Activated CD8-positive, alpha-beta memory T cell treated with anti-CD3 and anti-CD28 coated beads, Interleukin-2, amount 50 U/mL, for 24 hours (primary cell): ENCODE measurements around the gene MARCHF7.
"Not testable (repeated sequence)": the region's sequence is repeated elsewhere in the genome, so short reads cannot be mapped to it uniquely, and the experiment has no call there.

Source experiments
- DNase-seq: peaks from one replicate; pipeline ENCODE4 v3.0.0-alpha.2; 2020; ENCODE audit errors: extremely low read depth

The MARCHF7 gene, protein sequence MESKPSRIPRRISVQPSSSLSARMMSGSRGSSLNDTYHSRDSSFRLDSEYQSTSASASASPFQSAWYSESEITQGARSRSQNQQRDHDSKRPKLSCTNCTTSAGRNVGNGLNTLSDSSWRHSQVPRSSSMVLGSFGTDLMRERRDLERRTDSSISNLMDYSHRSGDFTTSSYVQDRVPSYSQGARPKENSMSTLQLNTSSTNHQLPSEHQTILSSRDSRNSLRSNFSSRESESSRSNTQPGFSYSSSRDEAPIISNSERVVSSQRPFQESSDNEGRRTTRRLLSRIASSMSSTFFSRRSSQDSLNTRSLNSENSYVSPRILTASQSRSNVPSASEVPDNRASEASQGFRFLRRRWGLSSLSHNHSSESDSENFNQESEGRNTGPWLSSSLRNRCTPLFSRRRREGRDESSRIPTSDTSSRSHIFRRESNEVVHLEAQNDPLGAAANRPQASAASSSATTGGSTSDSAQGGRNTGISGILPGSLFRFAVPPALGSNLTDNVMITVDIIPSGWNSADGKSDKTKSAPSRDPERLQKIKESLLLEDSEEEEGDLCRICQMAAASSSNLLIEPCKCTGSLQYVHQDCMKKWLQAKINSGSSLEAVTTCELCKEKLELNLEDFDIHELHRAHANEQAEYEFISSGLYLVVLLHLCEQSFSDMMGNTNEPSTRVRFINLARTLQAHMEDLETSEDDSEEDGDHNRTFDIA

DNA sequence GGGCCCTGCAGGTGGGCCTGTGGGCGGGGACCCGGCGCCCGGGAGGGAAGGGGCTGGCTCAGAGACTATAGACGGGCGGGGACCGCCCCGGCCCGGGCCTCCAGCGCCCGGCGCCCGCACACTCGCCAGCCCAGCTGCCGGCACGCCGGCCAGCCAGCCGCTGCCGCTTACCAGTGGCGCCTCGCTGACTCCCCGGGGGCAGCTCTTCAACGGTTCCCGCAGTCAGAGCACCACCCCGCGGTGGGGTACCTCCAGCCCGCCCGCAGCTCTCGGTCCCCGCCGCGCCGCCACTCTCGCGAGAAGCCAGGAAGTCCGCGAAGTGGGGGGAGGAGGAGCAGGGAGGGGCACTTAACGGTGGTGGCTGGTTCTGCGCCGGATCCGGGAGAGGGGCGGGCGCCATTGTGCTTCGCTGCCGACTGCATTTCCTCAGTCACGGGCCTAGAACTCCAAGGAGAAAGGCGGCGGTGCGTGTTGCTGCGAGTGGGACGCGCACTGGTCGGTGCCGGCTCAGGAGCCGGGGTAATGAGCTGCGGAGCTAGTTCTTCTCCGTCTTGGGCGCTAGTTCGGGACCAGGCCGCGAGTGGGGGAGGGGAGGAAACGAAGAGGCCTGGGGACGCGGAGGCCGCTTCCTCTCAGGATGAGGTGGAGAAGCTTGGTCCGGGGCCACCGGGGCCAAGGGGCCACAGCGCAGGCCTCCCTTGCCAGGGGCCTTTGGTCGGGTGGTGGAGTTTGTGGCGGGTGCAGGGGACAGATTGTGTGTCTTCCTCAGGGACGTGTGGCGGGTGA is at the start of gene MARCHF7:
Gene MARCHF7 (plus strand): TSS at position 364 of the 786 bp plus-strand sequence. CDS start 16,517 bp downstream, outside the sequence.
- peak; percentile 88 for DNase-seq

DNA sequence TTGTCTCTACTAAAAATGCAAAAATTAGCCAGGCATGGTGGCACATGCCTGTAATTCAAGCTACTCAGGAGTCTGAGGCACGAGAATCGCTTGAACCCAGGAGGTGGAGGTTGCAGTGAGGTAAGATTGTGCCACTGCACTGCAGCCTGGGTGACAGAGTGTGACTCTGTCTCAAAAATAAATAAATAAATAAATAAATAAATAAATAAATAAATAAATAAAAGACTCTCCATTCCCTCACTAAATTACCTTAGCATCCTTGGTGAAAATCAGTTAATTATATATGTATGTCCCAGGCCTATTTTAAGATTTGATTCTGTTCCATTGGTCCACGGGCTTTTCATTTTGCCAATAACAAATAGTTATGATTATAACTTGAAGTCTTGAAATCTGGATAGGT is 44.9 kb upstream of the MARCHF7 start:
- not testable (repeated sequence) for DNase-seq

DNA sequence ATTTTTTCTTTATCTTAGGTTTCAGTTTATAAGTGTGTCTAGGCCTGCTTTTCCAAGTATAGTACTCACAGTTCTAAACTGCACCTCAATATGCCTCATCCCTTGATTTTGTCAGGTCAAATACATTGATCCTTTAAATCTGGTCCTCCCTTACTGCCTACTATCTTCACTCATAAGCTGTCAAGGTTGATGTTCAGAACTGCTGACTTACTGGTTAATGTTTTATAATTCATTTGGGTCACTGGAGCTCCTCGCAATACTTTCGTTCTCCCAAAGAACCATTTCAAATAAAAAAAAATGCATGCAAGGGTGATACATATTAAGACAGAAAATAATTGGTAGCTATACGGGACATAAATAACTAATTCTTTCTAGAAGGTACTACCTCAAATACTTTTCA is 41.3 kb upstream of the MARCHF7 start:
- DNase-seq, result no peak

DNA sequence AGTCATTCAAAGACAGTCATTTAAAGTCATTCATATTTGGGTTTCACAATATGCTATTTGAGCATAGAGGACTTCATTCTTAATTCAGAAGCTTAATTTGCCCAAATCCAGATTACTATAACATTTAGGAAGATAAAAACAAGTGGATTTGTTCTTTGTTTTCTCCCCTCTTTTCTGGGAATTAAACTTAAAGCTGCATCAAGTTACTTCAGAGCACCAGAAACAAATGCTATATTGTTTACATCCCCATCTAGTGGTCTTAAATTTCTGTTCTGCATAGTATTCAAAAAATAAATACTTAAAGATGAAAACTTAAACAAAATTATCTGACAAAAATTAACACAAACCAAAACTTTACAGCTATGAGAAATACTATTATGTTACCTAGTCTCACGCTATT is 34.7 kb upstream of the MARCHF7 start:
- no peak for DNase-seq

DNA sequence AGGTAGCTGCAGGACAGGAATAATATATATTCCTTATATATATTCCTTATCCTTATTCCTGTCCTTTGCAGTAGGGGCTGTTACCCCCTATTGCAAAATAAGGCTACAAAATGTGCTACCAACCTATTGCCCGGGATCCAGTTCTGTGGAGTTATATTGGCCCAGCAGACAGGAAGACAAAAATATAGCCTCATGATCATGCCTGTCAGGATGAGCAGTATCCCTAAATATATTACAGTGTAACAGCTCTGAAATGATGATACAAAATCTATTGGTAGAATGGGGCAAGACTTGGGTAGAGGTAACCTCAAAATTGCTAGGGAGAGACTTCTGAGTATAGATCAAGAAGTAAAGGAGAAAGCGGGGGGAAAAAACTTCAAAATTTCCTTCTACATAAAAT is 31.6 kb upstream of the MARCHF7 start:
- DNase-seq, result no peak

DNA sequence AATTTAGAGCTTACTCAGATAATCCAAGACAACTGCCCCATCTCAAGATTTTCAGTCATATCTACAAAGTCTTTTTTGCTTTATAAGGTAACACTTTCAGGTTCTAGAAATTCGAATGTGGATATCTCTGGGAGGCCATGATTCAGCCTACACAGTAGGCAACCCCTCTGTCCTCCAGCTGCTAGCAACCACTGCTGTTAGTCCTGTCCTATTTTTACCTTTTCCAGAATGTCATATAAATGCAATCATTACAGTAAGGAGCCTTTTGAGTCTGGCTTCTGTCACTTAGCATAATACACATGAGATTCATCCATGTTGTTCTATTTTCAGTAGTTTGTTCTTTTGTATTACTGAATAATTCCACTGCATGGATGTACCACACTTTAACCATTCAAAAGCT is 28.5 kb upstream of the MARCHF7 start:
- no peak for DNase-seq

DNA sequence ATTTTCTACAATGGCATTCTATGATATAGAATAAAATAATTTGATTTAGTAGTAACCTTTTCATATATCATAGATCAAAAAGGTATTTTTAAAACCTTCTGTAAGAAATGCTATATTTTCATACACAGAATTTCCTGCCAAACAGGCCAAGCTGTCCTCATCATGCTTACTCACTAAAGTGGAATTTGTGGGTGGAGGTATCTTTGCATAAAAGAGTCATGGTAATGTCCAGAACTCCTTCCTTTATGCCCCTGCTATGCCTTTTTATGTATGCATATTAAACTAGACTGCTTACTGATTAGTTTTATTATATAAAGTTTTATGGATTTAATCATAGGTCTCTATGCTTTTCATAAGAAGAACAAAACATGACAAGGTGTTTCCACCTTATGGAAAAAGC is 27.5 kb upstream of the MARCHF7 start:
- DNase-seq, result no peak

DNA sequence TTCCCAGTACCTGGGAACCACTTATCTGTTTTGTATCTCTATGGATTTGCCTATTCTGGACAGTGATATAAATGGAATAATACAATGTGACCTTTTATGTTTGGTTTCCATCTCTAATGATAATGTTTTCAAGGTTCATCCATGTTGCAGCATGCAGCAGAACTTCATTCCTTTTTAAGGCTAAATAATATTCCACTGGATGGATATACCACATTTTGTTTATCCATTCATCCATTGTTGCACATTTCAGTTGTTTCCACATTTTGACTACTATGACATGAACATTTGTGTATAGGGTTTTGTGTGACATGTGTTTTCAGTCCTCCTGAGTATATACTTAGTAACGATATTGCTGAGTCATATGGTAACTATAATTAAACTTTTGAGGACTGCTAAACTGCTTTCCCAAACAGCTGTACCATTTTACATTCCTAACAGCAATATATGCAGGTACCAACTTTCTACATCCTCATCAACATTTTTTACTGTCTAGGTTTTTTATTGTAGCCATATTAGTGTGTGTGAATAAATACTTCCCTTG is 17.7 kb upstream of the MARCHF7 start:
- DNase-seq, result no peak

DNA sequence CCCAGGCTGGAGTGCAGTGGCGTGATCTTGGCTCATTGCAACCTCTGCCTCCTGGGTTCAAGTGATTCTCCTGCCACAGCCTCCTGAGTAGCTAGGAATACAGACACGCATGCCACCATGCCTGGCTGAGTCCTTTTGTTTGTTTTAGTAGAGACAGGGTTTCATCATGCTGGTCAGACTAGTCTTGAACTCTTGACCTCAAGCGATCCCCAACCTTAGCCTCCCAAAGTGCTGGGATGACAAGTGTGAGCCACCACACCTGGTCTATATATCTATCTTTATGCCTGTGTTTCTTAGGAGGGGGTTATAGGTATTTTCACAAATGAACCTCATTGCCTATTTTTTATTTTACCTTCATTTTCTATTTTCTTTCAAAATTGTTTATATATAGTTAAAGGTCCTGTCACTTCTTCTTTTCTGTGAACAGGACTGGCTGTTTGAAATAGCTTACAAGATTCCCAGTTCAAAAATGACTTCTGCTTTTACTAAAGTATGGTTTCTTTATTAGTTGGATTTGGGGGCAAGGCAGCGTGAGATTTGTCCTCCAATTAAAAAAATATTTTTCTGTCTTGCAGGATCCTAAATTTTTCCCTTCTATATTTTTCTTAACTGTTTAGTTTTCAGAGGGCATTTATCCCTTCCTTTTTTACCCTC is 16.4 kb upstream of the MARCHF7 start:
- no peak for DNase-seq

DNA sequence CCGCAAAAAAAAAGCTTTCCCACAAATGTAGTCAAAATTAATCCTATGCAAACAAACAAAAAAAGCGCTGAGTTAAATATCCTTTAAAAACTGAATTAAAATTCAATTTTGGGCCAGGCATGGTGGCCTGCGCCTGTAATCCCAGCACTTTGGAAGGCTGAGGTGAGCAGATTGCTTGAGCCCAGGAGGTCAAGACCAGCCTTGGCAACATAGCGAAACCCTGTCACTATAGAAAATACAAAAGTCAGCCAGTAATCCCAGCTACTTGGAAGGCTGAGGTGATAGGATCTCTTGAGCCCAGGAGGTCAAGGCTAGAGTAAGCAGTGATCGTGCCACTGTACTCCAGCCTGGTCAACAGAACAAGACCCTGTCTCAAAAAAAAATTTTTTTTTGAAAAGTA is 8.8 kb upstream of the MARCHF7 start:
- DNase-seq, result no peak

DNA sequence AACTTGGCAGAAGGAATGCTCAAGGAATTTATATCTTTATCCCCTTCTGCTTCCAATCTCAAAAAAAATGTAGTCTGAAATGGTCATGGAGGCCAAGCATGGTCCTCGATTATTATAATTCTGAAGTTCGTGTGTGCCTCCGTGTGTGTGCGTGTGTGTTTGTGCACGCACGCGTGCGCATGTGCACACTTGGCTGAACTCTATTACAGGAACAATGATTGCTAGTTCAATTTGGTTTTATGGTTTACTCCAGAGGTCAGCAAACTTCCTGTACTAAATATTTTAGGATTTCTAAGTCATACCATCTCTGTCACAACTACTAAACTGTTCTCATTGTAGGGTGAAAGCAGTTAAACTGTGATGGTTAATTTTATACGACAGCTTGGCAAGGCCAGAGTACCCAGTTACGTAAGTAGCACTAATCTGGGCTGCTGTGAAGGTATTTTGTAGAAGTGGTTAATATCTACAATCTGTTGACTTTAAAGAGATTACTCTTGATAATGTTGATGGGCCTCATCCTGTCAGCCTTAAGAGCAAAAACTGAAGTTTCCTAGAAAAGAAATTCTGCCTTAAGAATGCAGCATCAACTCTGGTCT is 5.8 kb upstream of the MARCHF7 start:
- DNase-seq, result no peak

DNA sequence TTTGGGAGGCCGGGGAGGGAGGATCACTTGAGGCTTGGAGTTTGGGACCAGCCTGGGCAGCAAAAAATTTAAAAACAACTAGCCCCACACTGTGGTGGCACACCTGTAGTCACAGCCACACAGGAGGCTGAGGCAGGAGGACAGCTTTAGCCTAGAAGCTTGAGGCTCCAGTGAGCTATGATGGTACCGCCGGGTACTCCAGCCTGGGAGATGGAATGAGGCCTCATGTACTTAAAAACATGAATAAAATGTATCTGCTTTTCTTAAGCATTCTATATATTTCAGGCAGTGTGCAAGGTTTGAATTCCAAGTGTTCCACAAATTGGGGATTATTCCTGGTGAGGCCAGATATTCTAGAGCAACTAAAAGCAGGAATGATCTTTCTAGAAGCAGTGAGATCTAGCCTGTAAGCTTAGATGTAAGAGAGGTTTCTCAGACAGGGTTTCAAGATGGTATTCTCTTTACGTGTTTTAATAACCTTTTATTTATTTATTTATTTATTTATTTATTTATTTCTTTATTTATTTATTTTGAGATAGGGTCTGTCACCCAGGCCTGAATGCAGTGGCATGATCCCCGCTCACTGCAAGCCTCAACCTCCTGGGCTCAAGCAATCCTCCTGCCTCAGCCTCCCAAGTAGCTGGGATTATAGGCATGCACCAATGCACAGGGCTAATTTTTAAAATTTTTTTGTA is 4.1 kb upstream of the MARCHF7 start:
- DNase-seq, result no peak

DNA sequence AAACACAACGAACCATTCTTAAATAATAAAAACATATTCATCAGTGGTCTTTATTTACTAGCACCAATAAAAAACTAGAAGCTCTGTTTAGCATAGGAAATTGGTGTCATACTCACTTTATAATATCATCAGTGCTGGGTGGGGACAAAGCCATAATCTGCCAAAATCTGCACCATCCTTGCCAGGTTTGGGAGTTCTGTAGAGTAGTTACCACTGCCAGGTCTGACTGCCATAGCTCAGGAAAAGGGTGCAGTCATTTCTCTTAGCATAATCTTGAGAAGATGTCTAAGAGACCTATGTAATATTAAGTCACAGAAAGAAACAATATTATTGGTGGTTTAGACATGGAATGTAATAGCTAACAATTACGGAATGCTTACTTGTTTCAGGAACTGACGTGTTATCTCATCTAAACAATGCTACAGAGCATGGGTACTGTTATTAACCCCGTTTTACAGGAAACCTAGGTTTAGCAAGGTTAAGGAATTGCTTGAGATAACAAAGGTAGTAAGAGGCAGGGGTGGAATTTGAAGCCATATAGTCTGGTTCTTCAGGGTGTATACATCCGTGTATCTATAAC is 1.6 kb upstream of the MARCHF7 start:
- DNase-seq, result no peak

DNA sequence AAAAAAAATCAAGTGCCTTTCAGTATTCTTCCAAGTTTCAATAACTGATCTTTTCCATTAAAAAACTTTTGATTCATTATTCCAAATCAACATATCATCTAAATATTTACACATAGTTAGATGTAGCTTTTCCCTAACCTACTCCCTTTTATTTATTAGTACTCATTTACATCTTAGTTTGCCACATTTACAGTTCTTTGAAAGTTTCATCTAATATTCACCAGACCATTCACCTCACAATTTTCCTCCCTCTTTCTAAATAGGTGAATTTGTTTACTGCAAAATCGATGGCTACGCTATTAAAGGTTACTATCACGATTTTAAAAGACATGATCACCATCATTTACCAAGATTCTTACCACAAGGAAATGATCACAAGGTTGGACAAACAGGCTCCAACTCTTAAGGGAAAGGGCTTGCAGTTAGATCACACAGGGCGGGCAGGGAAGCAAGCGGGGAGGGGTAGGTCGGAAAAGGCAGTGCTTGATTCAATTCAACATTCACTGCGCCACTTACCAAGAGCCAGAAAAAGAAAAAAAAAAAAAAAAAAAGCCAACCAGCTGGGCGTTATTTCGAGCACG is 654 bp upstream of the MARCHF7 start:
- DNase-seq, result no peak

DNA sequence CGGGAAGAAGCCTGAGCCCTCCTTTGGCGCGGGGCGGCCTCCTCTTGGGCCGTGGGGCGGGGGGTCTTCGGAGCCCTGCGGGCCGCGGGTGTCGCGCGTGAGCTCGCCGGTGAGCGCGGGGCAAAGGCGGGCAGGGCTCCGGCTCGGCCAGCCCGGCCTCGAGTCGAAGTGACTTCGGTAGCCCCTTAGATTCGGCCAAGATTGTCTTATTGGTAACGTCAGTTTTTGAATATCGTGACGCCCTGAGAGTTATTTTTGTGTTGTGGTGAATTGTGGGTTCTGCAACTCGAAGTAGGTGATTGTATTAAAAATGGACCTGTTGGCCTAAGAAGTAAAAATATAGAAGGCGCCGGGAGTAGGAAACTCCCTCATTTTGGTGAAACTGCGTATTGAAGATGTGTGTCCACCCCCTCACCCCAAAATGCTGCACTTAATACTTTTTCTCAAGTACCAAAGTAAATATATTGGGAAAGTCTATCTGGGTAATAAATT is 669 bp downstream of the MARCHF7 start:
- DNase-seq, result no peak

DNA sequence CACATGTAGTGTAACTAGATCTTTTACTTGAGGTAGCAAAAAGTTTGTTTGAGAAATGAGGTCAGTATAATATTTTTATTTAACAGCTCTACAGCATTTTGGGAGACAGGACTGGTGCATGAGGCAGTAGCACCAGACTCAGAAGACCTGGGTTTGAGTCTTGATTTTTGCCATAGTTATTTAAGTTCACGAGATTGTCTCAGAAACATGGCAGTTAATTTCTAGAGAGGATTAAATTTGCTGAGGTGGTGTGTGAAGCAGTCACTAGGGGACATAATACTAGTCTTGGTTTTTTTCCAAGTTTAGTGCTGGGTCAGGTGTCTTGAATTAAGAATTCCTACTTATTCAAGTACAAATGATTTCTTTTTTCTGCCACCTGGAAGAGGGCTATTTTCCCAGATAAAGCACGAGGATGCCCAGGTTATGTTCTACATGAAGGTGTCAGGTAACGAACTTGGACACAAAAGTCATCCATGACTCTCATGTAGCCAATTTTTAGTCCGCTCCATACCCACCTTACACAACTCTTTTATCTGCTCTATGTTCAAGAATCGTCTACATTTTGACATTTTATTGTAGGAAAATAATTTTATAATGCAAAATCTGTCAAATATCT is 1.4 kb downstream of the MARCHF7 start:
- no peak for DNase-seq

DNA sequence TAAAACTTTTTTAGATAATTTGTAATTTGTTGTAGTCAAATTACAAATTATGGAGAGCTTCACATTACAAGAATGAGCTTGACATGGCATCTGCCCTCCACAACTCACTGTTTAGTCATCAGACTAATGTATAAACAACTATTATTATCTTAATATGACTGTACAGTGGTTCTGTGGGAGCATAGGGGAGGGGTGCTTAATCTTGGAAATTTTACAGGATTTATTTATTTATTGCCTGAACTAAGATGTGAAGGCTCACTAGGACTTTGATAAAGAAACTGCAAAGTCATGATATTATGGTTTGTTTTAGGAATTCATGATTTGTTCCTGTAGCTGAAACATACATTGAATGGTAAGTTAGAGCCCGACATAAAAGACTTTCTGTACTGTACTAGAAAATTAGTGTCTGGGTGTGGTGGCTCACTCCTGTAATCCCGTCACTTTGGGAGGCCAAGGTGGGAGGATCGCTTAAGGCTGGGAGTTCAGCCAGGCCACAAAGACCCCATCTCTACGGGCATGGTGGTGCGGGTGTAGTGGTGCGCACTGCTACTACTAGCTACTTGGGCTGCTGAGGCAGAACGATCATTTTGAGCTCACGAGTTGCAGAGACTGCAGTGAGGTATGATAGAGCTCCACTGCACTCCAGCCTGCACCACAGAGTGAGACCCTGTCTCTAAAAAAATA is 2.1 kb downstream of the MARCHF7 start:
- no peak for DNase-seq

DNA sequence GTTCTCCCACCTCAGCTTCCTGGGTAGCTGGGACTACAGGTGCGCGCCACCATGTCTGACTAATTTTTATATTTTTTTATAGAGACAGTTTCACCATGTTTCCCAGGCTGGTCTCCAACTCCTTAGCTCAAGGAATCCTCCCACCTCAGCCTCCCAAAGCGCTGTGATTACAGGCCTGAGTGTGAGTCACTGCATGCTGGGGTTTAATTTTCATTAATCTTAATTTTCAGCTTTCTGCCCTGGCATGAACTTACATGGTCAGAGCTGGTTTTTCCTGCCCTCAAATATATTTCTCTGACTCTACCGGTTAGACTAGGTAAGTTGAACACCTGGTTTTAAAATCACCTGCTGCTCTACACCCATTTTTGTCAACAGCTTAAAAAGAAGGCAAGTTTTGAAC is 3.1 kb downstream of the MARCHF7 start:
- DNase-seq, result no peak

DNA sequence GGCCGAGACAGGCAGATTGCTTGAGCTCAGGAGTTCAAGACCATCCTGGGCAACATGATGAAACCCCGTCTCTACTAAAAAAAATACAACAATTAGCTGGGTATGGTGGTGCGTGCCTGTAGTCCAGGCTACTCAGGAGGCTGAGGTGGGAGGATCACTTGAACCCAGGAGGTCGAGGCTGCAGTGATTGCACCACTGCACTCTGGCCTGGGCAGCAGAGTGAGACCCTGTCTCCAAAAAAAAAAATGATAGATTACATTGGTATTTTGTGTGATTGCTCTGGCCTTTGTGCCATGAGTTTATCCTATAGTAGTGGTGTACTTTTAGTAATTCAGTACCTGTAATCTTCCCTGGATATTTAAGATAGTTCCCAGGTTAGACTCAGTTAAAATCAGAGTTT is 4.1 kb downstream of the MARCHF7 start:
- not testable (repeated sequence) for DNase-seq
